HepG2 (cell line): Measurements from ENCODE around the gene TRNT1. TPM values are rescaled to one million over a fixed set of nuclear protein-coding genes. Genes with fewer than 3 reads are reported as not detected.

Source experiments
- DR1 ChIP-seq: sonication (generic); formaldehyde crosslinking; IDR thresholded peaks from 2 replicates; pipeline ENCODE4 v1.8.0; 2021; ENCODE audit warnings: mild to moderate bottlenecking, missing genetic modification reagents, inconsistent platforms
- ELF1 ChIP-seq: sonication (generic); formaldehyde crosslinking; IDR thresholded peaks from 2 replicates; pipeline ENCODE4 v1.4.0; 2020; ENCODE audit warnings: missing genetic modification reagents
- HNRNPLL ChIP-seq: fragments of 200-400 bp; formaldehyde crosslinking; IDR thresholded peaks from 2 replicates; pipeline ENCODE4 v1.6.1; 2017; ENCODE audit warnings: mild to moderate bottlenecking, low read depth, low read length; ENCODE audit not compliant: poor library complexity, severe bottlenecking
- IRF1 ChIP-seq: sonication (generic); formaldehyde crosslinking; IDR thresholded peaks from 2 replicates; pipeline ENCODE4 v1.4.0; 2020; ENCODE audit warnings: low read depth, mild to moderate bottlenecking, missing genetic modification reagents
- IRF2 ChIP-seq: IDR thresholded peaks from 2 replicates; pipeline ENCODE4 v1.6.1; 2018; ENCODE audit warnings: missing genetic modification reagents, missing compliant biosample characterization
- JARID2 ChIP-seq: sonication (generic); formaldehyde crosslinking; IDR thresholded peaks from 2 replicates; pipeline ENCODE4 v1.8.1; 2023; ENCODE audit warnings: missing genetic modification reagents, inconsistent platforms; ENCODE audit not compliant: insufficient replicate concordance
- LCORL ChIP-seq, 2 experiments: fragments of 450-650 bp in 1 of 2; sonication (generic) in 1 of 2; formaldehyde crosslinking in 1 of 2; IDR thresholded peaks; 2 replicates each; pipeline versions ENCODE4 v1.5.0 to v1.6.1; 2017 to 2020; ENCODE audit warnings: antibody characterized with exemption in 1 of 2, missing genetic modification reagents in 1 of 2
- MED1 ChIP-seq: sonication (generic); formaldehyde crosslinking; IDR thresholded peaks from 2 replicates; pipeline ENCODE4 v1.4.0; 2020; ENCODE audit warnings: missing genetic modification reagents
- MED13 ChIP-seq: sonication (generic); formaldehyde crosslinking; IDR thresholded peaks from 2 replicates; pipeline ENCODE4 v1.5.0; 2020; ENCODE audit warnings: missing genetic modification reagents
- REPIN1 ChIP-seq: sonication (generic); formaldehyde crosslinking; IDR thresholded peaks from 2 replicates; pipeline ENCODE4 v1.8.0; 2022; ENCODE audit warnings: missing genetic modification reagents, low read depth, mild to moderate bottlenecking, borderline replicate concordance
- SIN3B ChIP-seq: fragments of 150-350 bp; IDR thresholded peaks from 2 replicates; pipeline ENCODE4 v1.6.1; 2014; ENCODE audit warnings: low read length
- SNAPC4 ChIP-seq: sonication (generic); formaldehyde crosslinking; IDR thresholded peaks from 2 replicates; pipeline ENCODE4 v1.4.0; 2020; ENCODE audit warnings: mild to moderate bottlenecking, missing genetic modification reagents
- SOX6 ChIP-seq, 2 experiments: fragments of 450-650 bp in 1 of 2; sonication (generic) in 1 of 2; formaldehyde crosslinking in 1 of 2; IDR thresholded peaks; 2 replicates each; pipeline versions ENCODE4 v1.4.0 to v1.6.1; 2017 to 2020; ENCODE audit warnings: antibody characterized with exemption in 1 of 2, mild to moderate bottlenecking in 1 of 2, missing genetic modification reagents in 1 of 2
- TEAD3 ChIP-seq: optimal IDR thresholded peaks from 2 replicates; pipeline ENCODE3; 2016; ENCODE audit warnings: borderline replicate concordance
- ZBTB4 ChIP-seq: sonication (generic); formaldehyde crosslinking; IDR thresholded peaks from 2 replicates; pipeline ENCODE4 v1.4.0; 2020; ENCODE audit warnings: missing genetic modification reagents, mild to moderate bottlenecking, borderline replicate concordance
- ZBTB7B ChIP-seq: sonication (generic); formaldehyde crosslinking; IDR thresholded peaks from 2 replicates; pipeline ENCODE4 v1.4.0; 2020; ENCODE audit warnings: missing genetic modification reagents
- ZNF3 ChIP-seq: IDR thresholded peaks from 2 replicates; pipeline ENCODE4 v1.7.0; 2017; ENCODE audit warnings: inconsistent platforms
- ZNF557 ChIP-seq: sonication (generic); formaldehyde crosslinking; IDR thresholded peaks from 2 replicates; pipeline ENCODE4 v1.4.0; 2020; ENCODE audit warnings: missing genetic modification reagents
- ZNF563 ChIP-seq: sonication (generic); formaldehyde crosslinking; IDR thresholded peaks from 2 replicates; pipeline ENCODE4 v1.8.0; 2022; ENCODE audit warnings: mild to moderate bottlenecking, moderate library complexity, missing genetic modification reagents
- ZSCAN29 ChIP-seq: sonication (generic); formaldehyde crosslinking; conservative IDR thresholded peaks from 2 replicates; pipeline ENCODE4 v1.4.0; 2020; ENCODE audit warnings: mild to moderate bottlenecking, missing genetic modification reagents
- polyA plus RNA-seq, 8 experiments: library from polyadenylated mRNA; depleted of rRNA in 3 of 8; stranded (reverse) in 7 of 8; unstranded in 1 of 8; fragments of >200 nt; fragmentation: Illumina TruSeq in 4 of 8; extraction: Trizol in 4 of 8; gene quantifications; 2 replicates each; pipeline versions ENCODE4 v1.2.1 to v1.2.3, GENCODE V29; 2011 to 2016; ENCODE audit warnings: low read depth in 4 of 8, missing spikeins in 1 of 8, mixed read lengths in 1 of 8; ENCODE audit not compliant: insufficient read depth in 1 of 8
- total RNA-seq, 5 experiments: library from RNA; depleted of rRNA; stranded (reverse); fragments of >200 nt; fragmentation: Illumina TruSeq; extraction: Trizol; gene quantifications; 2 replicates each; pipeline ENCODE4 v1.2.3, GENCODE V29; 2016; ENCODE audit warnings: low read depth in 1 of 5

TRNT1 gene
- total and polyA plus RNA-seq, 2 of the 13 experiments (the other 11 are each of a cell fraction or from before 2014, with no cell fraction given), result 9.4 to 27.7 TPM

GRCh38 chr3:3126477-3127431 is at the start of gene TRNT1 (continued):
- TF ChIP-seq TEAD3 (CRISPR knock-in tag), result no peak
- no peak for TF ChIP-seq ZNF3 (CRISPR knock-in tag)
- peak; percentile 52; the same call in 1 of the 2 replicates for TF ChIP-seq MED1 (CRISPR knock-in tag)
- no peak for TF ChIP-seq LCORL (IDR thresholded peaks at IDR 0.05)
- peak; percentile 80; the same call in 1 of the 2 replicates for TF ChIP-seq LCORL (CRISPR knock-in tag; IDR thresholded peaks at IDR 0.05)
- peak; percentile 51; the same call in 1 of the 2 replicates for TF ChIP-seq DR1 (CRISPR knock-in tag)
- TF ChIP-seq MED13, result peak; percentile 73; the same call in 1 of the 2 replicates
- TF ChIP-seq ZNF563, result peak; percentile 93
- peak; percentile 77 for TF ChIP-seq IRF2 (CRISPR knock-in tag)
- peak; percentile 77 for TF ChIP-seq REPIN1 (CRISPR knock-in tag)
- TF ChIP-seq ZSCAN29 (CRISPR knock-in tag), result no peak
- TF ChIP-seq HNRNPLL, result peak; percentile 95
- no peak for TF ChIP-seq JARID2 (CRISPR knock-in tag)
- TF ChIP-seq ZNF557 (CRISPR knock-in tag), result no peak
- TF ChIP-seq ZBTB7B, result no peak
- TF ChIP-seq ZBTB4 (CRISPR knock-in tag), result no peak
- no peak for TF ChIP-seq IRF1 (CRISPR knock-in tag)
- TF ChIP-seq SOX6 (IDR thresholded peaks at IDR 0.05), result no peak
- TF ChIP-seq SOX6 (CRISPR knock-in tag; IDR thresholded peaks at IDR 0.05), result peak; percentile 53
- no peak for TF ChIP-seq SNAPC4 (CRISPR knock-in tag)
- no peak for TF ChIP-seq SIN3B
- TF ChIP-seq ELF1 (CRISPR knock-in tag), result peak; percentile 96
